Measurements from ENCODE around the gene AKAP7. TPM values are rescaled to one million over a fixed set of nuclear protein-coding genes. Genes with fewer than 3 reads are reported as not detected.

Gene AKAP7
- total RNA-seq, 1 donor from 2014 or later: 5.9 TPM

DNA sequence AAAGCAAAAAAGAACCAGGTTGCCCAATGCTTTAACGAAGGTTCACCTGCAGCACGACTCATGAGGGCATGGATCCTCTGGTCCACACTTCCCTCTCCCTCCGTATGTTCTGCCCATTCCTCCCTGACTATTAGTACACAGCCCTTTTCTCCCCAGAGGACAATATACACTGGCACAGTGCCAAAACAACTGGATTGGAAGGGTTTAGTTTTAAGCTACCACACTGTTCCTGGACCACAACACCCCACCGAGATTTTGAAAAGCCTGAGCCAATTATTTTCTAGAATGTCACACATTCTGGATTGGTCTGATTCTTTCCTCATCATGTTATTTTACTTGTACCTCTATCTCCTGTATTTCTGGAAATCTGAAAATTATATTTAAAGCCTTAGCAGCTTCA is 2.9 kb upstream of the AKAP7 start:
- intact Hi-C loops (cut with micrococcal nuclease): loop anchor here (10.0 kb wide), 1 partner anchor 1382 kb away; the partner anchor contains the start of gene STX7

DNA sequence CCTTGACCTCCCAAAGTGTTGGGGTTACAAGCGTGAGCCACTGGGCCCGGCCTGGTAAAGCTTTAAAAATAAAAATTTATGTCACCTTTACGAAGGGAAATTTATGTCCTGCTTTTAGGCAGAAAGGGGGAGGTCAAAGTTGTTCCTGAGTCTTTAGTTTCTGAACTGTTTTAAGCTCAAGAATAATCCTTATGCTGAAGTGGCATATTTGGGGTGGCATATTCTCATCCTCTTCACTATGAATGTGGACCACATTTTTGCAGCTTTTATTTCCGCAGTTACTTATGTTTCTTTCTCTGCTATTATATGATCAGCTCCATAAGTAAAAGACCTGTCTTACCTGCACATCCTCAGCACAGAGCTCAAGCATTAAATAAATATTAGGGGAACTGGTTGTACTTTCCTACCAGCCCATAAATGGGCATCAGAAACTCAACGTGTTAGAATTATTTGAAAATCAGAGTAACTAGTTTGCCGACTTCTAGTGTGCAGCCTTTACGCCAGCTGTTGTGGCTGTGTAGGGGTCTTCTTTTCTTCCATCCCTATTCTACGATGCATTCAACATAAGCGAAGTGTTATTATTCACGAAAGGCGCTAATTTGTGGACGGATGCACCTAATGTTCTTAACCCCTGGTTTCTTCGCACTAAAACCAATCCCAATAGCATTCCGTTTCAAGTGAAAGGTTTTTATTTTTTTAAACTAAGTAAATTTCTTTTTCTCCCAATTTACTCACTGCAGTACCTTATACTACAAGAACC is 867 bp upstream of the AKAP7 start:
- intact Hi-C loops (cut with micrococcal nuclease): loop anchor here (2.0 to 10.0 kb wide), 2 partner anchors 64 to 1380 kb away; partner anchors contain the start of gene STX7

DNA sequence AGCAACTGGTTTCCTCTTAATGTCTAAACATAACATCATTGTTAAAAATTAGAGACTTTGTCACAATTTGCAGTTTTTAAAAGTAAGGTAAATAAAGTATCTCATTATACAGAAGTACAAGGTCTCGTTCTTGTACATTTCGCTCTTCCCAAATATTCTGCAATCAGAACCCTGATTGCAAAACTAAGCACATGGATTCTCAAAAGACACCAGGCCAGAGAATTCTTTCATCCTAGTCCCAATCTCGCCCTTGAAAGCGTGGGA is 355 bp upstream of the AKAP7 start:
- intact Hi-C loops (cut with micrococcal nuclease): loop anchor here (2.0 to 10.0 kb wide), 6 partner anchors 64 to 1380 kb away; partner anchors contain the start of genes EPB41L2, MED23 and STX7

DNA sequence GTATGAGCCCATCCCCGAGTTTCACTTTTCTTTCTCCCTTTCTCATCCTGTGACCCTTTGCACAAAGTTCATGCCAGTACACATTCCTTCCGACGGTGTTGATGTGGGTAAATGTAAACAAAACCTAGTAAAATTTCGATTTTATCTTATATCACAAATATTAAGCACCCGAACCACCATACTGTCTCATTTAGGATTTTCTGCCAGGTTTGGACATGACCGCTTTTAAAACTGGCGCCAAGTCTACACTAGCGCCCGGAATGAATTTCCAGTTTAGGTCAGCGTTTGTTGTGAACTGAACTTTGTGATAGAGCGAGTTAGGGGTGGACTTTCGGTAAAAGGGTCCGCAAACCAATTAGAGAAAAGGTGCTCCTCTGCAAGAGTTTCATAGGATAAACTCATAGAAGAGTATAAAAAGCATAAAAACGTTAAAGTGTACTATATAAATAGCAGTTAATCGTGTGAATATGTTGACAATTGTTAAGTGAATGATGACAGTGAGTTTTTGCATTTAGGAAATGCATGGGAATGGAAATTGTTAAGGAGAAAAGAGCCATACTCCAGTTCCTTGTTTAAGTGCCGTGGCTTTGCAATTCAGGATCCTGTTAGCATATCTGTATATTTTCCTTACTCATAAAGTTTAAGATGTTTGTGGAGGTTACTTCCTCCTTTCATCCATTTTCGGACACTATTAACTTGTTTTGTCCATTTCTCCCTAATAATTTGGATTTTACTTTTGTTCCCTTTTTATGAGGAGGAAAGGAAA is 937 bp downstream of the AKAP7 start:
- intact Hi-C loops (cut with micrococcal nuclease): loop anchor here (1.0 to 10.0 kb wide), 6 partner anchors 45 to 1379 kb away; partner anchors contain the start of genes EPB41L2, MED23 and STX7

DNA sequence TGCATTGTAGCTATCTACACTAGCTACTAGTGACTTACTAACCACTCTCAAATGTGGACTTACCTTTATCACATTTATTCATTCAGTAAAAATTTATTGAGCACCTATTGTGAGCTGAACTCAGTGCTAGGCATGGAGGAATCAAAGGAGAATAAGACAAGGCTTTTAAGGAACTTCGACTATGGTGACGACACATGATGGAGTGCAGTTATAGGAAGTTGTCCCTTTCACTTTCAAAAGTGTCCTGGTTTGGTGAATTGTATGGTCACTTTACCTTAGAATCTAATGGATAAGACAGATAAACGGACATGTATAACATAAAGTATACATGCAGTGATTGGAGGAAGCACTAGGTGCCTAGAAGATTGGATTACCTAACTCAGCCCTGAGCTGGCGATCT is 4.3 kb downstream of the AKAP7 start:
- intact Hi-C loops (cut with micrococcal nuclease): loop anchor here (5.0 to 10.0 kb wide), 5 partner anchors 77 to 1375 kb away; partner anchors contain the start of genes EPB41L2, MED23 and STX7

DNA sequence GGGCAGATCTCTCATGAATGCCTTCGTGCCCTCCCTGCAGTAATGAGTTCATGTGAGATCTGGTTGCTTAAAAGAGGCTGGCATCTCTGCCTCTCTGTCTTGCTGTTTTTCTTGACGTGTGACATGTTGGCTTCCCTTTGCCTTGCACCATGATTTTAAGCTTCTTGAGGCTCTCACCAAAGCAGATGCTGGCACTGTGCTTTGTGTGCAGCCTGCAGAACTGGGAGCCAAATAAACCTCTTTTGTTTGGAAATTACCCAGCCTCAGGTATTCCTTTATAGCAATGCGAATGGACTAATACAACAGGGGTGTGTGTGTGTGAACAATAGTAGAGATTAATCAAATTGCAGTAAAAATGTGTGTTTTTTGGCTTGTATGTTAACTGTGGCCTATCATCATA is 8.1 kb downstream of the AKAP7 start:
- intact Hi-C loops (cut with micrococcal nuclease): no loop called here

DNA sequence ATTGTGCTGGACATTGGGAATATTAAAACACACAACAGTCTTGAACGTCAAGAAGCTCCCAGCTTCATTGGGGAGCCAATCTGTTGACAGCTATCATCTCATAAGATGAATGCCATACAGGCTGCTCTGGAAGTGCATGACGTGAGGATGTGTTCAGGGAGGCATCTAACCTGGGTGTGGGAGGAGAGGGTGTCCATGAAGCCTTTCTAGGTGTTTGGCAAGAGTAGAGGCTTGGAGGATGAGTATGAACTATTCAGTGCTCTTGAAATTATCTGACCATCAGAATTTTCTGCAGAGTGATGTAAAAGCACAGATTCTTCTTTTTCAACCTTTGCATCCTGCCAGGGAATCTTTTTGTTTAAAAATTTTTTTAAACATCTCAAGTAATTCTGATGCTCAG is 11.6 kb downstream of the AKAP7 start:
- intact Hi-C loops (cut with micrococcal nuclease): no loop called here

DNA sequence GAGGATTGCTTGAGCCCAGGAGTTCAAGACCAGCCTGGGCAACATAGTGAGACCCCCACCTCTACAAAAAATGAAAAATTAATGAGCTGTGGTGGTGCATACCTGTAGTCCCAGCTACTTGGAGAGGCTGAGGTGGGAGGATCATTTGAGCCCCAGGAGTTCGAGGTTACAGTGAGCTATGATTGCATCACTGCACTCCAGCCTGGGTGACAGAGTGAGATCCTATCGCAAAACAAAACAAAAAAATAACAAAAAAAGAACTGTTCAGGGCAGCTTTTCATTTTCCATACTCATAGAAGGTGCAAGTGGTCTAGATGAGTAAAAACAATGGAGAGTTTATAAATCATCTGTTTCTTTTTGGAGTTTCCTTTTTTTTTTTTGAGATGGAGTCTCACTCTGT is 21.1 kb downstream of the AKAP7 start:
- intact Hi-C loops (cut with micrococcal nuclease): no loop called here

DNA sequence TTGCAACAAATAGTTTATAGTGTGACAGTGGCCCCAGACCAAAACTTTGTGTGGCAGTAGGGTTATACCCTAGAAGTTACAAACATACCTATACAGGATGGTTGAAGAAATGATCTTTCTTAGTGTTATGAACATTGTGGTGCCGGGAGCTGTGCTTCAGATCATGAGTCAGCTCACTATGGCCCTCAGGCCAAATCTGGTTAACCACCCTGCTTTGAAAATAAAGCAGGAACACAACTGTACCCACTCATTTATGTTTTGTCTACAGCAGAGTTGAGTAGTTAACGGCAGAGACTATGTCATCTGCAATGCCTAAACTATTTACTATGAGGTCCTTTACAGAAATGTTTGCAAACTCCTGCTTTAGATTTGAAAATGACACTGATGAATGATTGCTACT is 24.3 kb downstream of the AKAP7 start:
- intact Hi-C loops (cut with micrococcal nuclease): no loop called here

DNA sequence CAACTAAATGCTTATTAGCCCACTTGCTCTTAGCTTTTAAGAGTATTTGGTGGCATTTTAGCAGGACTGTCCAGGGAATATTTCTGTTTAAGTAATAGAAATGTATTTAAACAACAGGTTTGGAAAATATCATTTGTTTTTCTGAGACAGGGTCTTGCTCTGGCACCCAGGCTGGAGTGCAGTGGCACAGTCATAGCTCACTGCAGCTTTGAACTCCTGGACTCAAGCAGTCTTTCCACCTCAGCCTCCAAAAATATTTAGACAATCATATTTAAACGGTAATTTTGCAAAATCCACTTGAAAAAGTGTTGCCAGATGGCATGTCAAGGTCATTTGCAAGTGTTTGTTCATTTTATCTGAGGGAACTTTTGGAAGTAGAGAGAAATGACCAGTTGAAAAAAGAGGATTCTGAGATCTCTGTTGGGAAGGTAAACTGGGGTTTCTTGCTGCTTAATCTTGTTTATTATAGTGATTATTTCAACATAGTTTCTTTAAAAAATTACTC is 25.0 kb downstream of the AKAP7 start:
- intact Hi-C loops (cut with micrococcal nuclease): no loop called here

DNA sequence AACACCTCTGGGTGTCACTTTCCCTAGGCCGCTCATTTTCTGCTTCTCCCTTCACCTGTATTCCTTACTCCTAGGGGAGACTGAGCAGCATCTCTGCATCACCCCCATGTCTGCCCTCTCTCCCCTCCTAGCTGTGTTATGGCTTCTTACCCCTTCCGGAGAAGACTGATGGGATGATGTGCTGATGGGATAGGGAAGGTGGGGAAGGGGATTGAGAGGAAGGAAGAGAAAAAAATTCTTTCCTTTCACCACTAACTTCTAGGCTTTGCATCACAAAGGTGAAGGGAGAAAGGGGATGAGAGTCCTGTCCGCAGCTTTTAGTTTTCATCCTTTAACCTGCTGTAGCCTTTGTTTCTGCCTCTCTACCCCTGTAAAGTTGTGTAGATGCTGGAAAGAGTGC is 26.7 kb downstream of the AKAP7 start:
- intact Hi-C loops (cut with micrococcal nuclease): no loop called here

DNA sequence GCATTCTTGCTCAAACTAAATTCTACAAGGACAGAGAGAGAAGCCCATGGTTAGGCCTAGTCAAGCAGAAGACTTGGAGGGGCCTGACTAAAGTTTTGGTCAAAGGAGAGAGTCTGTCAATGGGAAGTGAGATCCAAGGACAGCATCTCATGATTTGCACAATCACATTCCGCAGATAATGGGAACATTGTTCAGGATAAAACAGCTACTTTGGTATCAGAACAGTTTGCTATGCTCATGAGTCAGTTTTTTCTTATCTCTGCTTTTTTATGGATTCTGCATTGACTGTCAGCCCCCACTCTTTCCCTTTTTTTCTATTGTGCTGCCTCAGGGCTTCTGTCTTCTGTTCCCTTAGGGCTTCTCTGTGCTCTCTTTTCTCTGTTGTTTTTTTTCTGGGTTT is 28.6 kb downstream of the AKAP7 start:
- intact Hi-C loops (cut with micrococcal nuclease): no loop called here

DNA sequence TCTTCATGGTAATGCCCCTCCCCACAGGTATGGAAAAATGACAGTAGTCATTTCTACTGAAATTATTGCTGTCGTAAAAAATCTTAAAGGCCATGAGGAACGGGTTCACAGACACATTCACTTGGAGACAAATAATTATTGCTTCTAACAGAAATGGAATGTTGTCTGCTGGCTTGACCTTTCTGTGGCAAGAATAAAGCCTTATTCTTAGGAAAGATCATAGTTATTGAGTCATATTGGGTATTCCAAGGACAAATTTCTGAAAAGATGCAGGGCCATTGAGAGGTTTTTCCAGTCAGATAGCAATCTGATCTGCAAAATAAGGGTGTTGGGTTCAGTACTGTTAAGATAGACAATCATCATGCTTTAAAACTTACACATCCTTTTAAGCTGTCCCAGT is 29.2 kb downstream of the AKAP7 start:
- intact Hi-C loops (cut with micrococcal nuclease): no loop called here

DNA sequence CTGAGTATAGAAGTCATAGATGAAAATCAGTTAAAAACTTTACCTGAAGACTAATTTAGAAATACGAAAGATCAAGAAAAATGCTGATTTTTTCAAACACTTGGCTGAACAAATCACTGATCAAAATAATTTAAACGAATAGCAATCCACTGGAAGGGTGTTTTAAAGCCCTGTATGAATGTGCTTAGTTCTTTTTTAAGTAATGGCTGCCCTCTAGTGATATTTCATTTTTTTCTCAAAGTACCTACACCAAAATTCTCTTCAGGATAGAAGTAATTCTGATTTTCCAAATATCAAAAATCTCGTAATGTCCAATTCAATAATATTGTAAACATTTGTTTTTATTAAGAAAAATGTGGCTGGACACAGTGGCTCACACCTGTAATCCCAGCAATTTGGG is 32.5 kb downstream of the AKAP7 start:
- intact Hi-C loops (cut with micrococcal nuclease): loop anchor here (5.0 kb wide), 1 partner anchor 280 kb away; no protein-coding TSS in a partner anchor

DNA sequence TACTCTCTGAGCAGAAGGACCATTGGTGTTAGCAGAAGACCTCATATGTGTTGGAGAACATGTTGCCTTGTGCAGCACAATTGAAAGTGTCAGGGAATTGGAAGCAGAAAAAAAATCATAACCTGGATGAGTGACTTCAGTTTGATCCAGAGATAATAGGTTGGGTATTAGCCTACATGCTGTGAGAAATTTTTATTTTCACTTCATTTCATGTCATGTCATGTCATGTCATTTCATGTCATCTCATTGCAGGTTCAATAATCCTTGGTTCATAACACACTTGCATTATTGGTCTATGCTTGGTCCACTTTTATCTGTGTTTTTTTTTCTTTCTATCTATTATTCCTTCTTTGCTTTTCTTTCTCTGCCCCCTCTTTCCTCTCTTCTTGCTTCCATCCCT is 34.3 kb downstream of the AKAP7 start:
- intact Hi-C loops (cut with micrococcal nuclease): loop anchor here (5.0 kb wide), 1 partner anchor 282 kb away; no protein-coding TSS in a partner anchor

DNA sequence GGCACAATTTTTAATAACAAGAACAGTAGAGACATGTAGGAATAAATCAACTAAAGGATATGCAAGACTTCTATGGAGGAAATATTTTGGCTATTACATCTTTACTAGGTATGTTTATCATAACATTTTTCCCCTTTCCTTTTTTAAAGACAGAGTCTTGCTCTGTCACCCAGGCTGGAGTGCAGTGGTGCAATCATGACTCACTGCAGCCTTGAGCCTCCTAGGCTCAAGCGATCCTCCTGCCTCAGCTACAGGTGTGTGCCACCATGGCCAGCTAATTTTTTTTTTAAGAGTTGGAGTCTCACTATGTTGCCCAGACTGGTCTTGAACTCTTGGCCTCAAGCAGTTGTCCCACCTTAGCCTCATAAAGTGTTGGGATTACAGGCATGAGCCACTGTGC is 37.0 kb downstream of the AKAP7 start:
- intact Hi-C loops (cut with micrococcal nuclease): no loop called here

DNA sequence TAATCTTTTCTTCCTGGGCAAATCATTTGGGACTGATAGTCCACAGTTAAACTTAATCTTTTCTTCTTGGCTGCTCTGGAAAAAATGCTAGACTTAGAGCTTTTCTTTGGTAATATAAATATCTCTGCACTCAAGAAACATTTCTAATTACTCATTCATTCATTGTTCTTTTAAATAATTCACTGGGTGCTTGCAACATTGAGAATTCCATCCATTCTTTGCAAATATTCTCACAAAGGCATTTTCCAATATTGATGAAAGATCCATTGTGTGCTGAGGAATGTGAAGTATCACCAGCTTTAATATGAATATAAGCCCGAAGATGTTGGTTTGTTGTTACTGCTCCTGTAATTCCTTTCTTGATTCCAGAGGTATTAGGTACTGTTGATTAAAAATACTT is 38.4 kb downstream of the AKAP7 start:
- intact Hi-C loops (cut with micrococcal nuclease): no loop called here

DNA sequence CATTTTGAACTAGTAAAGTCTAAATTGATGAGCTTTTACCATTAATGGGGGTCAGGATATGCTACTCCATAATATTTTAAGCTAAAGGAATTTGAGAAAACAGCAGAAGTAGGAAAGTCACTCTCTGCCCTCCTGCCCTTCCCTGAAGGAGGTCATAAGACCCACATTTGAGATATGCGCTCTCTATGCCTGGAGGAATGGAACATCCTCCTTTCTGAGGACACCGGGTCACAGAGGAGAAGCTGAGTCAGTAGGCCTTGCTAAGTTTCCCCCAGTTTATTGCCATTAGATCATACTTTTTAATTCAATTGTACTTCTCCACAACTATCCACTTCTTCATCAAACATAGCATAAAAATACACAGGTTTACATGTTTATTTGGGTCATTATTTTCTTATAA is 40.3 kb downstream of the AKAP7 start:
- intact Hi-C loops (cut with micrococcal nuclease): no loop called here

DNA sequence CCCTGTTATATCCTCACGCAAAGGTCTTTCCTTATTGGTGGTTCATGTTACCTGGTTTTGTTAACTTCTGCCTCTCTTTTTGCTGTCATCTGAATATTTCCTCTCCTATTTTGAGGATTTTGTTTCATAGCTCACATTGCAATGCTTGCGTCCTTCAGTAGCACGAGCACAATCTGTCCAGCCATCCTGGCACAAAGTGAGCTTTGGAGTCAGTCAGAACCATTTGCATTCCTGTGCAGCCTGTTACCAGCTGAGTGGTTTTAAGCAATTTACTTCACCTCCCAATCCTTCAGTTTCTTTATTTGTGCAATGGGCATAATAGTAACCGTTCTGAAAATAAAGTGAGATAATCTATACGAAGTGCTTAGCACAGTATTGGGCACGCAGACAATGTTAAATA is 42.7 kb downstream of the AKAP7 start:
- intact Hi-C loops (cut with micrococcal nuclease): no loop called here

DNA sequence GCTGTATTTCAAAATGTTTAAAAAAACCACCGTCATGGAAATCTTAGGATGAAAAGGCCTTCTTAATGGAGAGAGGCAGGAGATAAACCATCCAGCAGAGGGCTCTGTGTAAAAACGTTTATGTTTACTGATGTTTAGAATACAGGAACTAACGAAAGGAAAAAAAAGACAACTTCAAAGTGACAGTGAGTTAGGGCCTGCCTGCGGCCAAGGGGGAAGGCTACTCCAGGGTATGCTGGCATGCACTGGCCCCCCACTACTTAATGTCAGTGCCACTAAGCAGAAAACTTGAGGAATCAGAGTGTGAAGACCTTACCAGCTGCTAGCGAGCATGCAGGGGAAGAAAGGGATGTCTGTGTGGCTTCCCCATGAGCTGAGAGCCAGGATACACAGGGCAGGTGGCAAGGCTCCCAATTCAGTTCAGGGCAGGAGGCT is 47.7 kb downstream of the AKAP7 start:
- intact Hi-C loops (cut with micrococcal nuclease): loop anchor here (1.0 to 5.0 kb wide), 4 partner anchors 16 to 445 kb away; partner anchors contain the start of gene MED23

DNA sequence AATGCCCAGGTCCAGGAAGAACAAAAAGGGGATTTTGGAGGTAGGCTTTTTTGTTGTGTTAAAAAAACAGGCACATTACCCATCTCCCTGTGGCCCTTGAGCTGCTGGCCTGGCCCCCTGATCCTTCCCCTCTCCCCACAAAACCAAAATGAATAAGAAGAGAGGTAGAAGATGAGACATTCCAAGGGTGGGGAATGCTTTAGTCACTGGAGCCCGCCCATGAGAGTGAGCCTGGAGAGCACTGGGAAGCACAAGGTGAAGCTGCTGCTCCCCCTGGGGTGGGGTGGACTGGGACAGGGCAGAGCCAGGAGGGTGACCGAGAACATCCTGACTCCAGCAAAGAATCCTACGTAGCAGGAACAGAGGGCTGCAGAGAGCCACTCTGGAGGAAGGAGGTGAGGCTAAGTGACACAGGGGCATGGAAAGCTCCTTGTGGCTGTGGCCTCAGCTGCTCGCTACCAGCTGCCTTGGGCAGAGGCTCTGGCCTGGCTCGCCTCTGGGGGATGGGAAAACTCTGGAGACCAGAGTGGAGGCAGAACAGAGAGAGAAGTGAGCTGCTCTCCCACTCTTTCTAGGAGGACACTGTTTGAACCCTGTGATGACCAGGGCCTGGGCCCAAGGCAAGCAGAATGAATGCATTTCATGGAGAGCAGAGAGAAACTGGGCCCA is 48.3 kb downstream of the AKAP7 start:
- intact Hi-C loops (cut with micrococcal nuclease): loop anchor here (1.0 to 5.0 kb wide), 4 partner anchors 16 to 445 kb away; partner anchors contain the start of gene MED23

DNA sequence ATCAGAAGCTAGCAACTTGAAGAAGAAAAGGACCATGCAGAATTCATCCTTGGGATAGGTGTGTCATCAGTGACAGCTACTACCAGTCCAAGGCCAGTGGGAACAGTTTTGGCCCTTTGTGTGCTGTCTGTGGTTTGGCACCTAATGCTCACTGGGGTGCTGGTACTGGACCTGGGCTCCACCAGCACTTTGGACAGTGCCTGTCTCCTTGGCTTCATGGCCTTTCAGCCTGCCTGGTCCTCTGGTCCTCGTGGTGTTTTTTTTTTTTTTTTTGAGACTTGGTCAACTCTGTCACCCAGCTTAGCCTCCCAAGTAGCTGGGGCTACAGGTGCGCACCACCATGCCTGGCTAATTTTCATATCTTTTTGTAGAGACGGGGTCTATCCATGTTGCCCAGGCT is 56.3 kb downstream of the AKAP7 start:
- intact Hi-C loops (cut with micrococcal nuclease): no loop called here
